Activated CD4-positive, CD25-positive, alpha-beta regulatory T cell treated with anti-CD3 and anti-CD28 coated beads, Interleukin-2, amount 50 U/mL, for 24 hours (primary cell): ENCODE measurements around the gene ARHGEF12.
A peak's percentile ranks its signal among the peaks of the same experiment; 100 is the strongest.

ENCODE experiments used
- ATAC-seq, 2 donors: fragments of 150-1000 bp; cut with Tn5 transposase; one replicate each; pipeline ENCODE4 v1.10.0; 2021; ENCODE audit warnings: mild to moderate bottlenecking in 1 of 2, moderate library complexity in 1 of 2

The ARHGEF12 gene

GRCh38 chr11:120431633-120432032 lies 95.4 kb downstream of the ARHGEF12 start:
- peak; percentile 54 to 70 for ATAC-seq

GRCh38 chr11:120432056-120433018 lies 96.1 kb downstream of the ARHGEF12 start:
- ATAC-seq: peak; percentile 93 to 98

- no peak for ATAC-seq
Measured at GRCh38 chr11:120441592-120441991, 105.4 kb downstream of the ARHGEF12 start.

- ATAC-seq: no peak
Measured at GRCh38 chr11:120442031-120442430, 105.8 kb downstream of the ARHGEF12 start.

GRCh38 chr11:120446802-120447201 lies 110.6 kb downstream of the ARHGEF12 start:
- no peak for ATAC-seq

GRCh38 chr11:120448240-120448639 lies 112.0 kb downstream of the ARHGEF12 start:
- ATAC-seq: no peak

GRCh38 chr11:120455487-120455886 lies 119.3 kb downstream of the ARHGEF12 start:
- no peak for ATAC-seq

- no peak for ATAC-seq
Measured at GRCh38 chr11:120457996-120458395, 121.8 kb downstream of the ARHGEF12 start.

GRCh38 chr11:120462825-120463224 lies 126.6 kb downstream of the ARHGEF12 start:
- ATAC-seq: no peak

- ATAC-seq: no peak
Measured at GRCh38 chr11:120465921-120466534, 129.8 kb downstream of the ARHGEF12 start.

- no peak for ATAC-seq
Measured at GRCh38 chr11:120467627-120468026, 131.4 kb downstream of the ARHGEF12 start.

GRCh38 chr11:120471131-120471530 lies 134.9 kb downstream of the ARHGEF12 start:
- no peak for ATAC-seq

GRCh38 chr11:120471994-120472393 lies 135.8 kb downstream of the ARHGEF12 start:
- ATAC-seq: no peak

GRCh38 chr11:120473503-120473902 lies 137.3 kb downstream of the ARHGEF12 start:
- ATAC-seq: no peak

- ATAC-seq: no peak
Measured at GRCh38 chr11:120482149-120482548, 145.9 kb downstream of the ARHGEF12 start.

- ATAC-seq: no peak
Measured at GRCh38 chr11:120484722-120485121, 148.5 kb downstream of the ARHGEF12 start.

- ATAC-seq: no peak
Measured at GRCh38 chr11:120486138-120486537, 149.9 kb downstream of the ARHGEF12 start.

GRCh38 chr11:120489799-120490198 lies 153.6 kb downstream of the ARHGEF12 start:
- ATAC-seq: no peak

- ATAC-seq: no peak
Measured at GRCh38 chr11:120492486-120492885, 156.3 kb downstream of the ARHGEF12 start.

GRCh38 chr11:120494595-120494994 lies 158.4 kb downstream of the ARHGEF12 start:
- ATAC-seq: no peak

- no peak for ATAC-seq
Measured at GRCh38 chr11:120499088-120499487, 162.9 kb downstream of the ARHGEF12 start.

- no peak for ATAC-seq
Measured at GRCh38 chr11:120499859-120500258, 163.6 kb downstream of the ARHGEF12 start.

GRCh38 chr11:120500414-120501071 lies 164.3 kb downstream of the ARHGEF12 start:
- ATAC-seq: no peak
